Natural killer cell treated with Interleukin-12 subunit alpha and Interleukin-12 subunit beta and Interleukin-15 and Interleukin-18, amount 100 ng/mL, for 72 hours (primary cell): Measurements from ENCODE around the gene CCDC8. TPM values are rescaled to one million over a fixed set of nuclear protein-coding genes. Genes with fewer than 3 reads are reported as not detected.

Experiments
- ATAC-seq, 2 donors: fragments of 150-1000 bp; cut with Tn5 transposase in 1 of 2; sonication (Bioruptor Pico), chemical (Tn5 transposase) in 1 of 2; 2 replicates each; pipeline ENCODE4 v1.10.0; 2021
- DNase-seq: peaks from one replicate; pipeline ENCODE4 v3.0.0; 2022; ENCODE audit warnings: low spot score
- H3K27ac Mint-ChIP-seq, 2 donors: 1 replicate in 1 of 2; 2 replicates in 1 of 2; pipeline ENCODE4 v1.8.0; 2022; ENCODE audit warnings: mixed read lengths in 2 of 2, mild to moderate bottlenecking in 1 of 2, moderate library complexity in 1 of 2
- H3K27me3 Mint-ChIP-seq, 2 donors: 1 replicate in 1 of 2; 2 replicates in 1 of 2; pipeline ENCODE4 v1.8.0; 2022; ENCODE audit warnings: mixed read lengths in 2 of 2
- H3K36me3 Mint-ChIP-seq: one replicate; pipeline ENCODE4 v1.8.0; 2022; ENCODE audit warnings: mixed read lengths
- H3K4me1 Mint-ChIP-seq, 2 donors: 1 replicate in 1 of 2; 2 replicates in 1 of 2; pipeline ENCODE4 v1.8.0; 2022; ENCODE audit warnings: low read depth in 2 of 2, mixed read lengths in 2 of 2, mild to moderate bottlenecking in 1 of 2
- H3K4me3 Mint-ChIP-seq: one replicate; pipeline ENCODE4 v1.8.0; 2022; ENCODE audit warnings: mixed read lengths
- H3K9me3 Mint-ChIP-seq: 2 replicates; pipeline ENCODE4 v1.8.0; 2022; ENCODE audit warnings: mixed read lengths
- total RNA-seq, 2 donors: library from RNA; stranded (reverse); gene quantifications; one replicate each; pipeline ENCODE4 v1.2.3, GENCODE V29; 2022

CCDC8 gene, protein sequence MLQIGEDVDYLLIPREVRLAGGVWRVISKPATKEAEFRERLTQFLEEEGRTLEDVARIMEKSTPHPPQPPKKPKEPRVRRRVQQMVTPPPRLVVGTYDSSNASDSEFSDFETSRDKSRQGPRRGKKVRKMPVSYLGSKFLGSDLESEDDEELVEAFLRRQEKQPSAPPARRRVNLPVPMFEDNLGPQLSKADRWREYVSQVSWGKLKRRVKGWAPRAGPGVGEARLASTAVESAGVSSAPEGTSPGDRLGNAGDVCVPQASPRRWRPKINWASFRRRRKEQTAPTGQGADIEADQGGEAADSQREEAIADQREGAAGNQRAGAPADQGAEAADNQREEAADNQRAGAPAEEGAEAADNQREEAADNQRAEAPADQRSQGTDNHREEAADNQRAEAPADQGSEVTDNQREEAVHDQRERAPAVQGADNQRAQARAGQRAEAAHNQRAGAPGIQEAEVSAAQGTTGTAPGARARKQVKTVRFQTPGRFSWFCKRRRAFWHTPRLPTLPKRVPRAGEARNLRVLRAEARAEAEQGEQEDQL
- not detected for total RNA-seq

DNA sequence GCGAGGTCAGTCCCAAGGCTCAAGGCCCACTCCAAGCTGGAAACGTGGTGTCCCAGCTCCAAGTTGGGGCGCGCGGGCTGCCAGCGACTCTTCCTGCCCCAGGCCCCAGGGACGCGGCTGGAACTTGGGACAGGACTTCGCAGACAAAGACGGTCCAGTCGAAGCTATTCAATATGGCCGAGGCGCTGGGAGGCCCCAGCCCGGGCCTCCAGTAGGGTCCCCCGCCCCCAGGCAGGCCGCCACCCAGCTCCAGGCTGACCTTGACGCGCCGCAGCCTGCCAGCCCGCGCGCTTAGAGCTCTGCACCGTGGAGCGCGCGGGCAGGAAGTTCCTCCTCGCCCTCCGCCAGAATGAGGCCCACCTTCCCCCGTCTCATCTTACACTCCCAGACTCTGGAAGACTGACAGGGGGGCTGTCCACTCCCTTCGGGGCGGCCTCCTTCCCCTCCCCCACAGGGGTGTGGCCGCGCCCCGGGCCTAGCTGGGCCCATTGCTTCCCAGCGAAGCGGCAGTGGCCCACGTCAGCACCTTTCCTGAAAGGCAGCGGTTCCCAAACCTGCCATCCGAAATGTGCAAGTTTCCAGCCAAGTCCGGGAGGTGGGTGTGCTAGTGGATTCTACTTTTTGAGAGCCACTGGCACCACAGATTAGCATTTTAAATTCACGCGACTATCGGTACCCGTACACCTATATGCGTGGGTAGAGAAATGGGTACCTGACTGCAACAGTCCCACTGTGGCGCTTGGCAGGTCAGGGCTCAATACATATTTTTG, at the start of gene CCDC8:
TSS of gene CCDC8 (minus strand) at position 303 of the 770 bp plus-strand sequence. CDS start 754 bp downstream, outside the sequence.
- Mint-ChIP-seq H3K27me3 (peaks cover 31 to 45% of the 10 kb centered on the region in 2 donors), H3K4me1 (peaks cover 0 to 4% of the 10 kb centered on the region in 2 donors), H3K27ac (no peak within 1 kb of the TSS), H3K36me3 (no peaks in the 10 kb centered on the region), H3K9me3 (no peaks in the 10 kb centered on the region), H3K4me3 (no peak within 1 kb of the TSS)
- DNase-seq (no peak), ATAC-seq (no peak)

DNA sequence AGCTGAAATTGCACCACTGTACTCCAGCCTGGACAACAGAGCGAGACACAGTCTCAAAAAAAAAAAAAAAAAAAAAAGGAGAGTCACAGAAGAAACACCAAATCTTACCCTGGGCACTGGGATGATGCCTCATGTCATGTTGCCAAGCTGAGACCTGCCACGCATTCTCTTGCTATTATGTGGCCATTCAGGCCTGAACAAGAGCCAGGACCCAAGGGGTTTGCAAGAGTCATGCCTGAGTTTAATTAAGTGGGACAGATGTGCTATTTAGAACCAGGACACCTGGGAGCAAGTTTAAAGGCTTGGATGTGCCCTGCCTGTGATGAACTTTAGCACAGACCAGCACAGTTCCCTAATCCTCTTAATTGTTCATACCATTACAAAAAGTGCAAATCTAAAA, 48.2 kb upstream of the CCDC8 start:
- Mint-ChIP-seq H3K27ac (no peak overlapping the region), H3K36me3 (no peaks in the 10 kb centered on the region)
- ATAC-seq = no peak

DNA sequence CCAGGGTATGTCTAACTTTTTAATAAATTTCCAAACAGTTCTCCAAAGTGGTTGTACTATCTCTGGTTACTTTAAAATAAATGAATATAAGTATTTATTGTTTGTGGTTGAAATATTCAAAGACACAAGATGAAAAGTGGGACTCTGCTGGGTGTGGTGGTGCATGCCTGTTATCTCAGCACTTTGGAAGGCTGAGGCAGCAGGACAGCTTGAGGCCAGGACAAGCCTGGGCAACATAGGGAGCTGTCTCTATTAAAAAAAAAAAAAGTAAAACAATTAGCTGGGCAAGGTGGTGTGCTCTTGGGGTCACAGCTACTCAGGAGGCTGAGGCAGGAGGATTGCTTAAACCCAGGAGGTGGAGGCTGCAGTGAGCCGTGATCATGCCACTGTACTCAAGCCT, 47.6 kb upstream of the CCDC8 start:
- Mint-ChIP-seq H3K27me3 (peaks cover 3 to 20% of the 10 kb centered on the region in 2 donors), H3K36me3 (no peaks in the 10 kb centered on the region), H3K27ac (no peak overlapping the region), H3K9me3 (no peaks in the 10 kb centered on the region), H3K4me1 (no peaks in the 10 kb centered on the region), H3K4me3 (no peak overlapping the region)
- ATAC-seq = no peak
- DNase-seq = no peak

More for the DNA sequence above, 48.2 kb upstream of the CCDC8 start:
- Mint-ChIP-seq H3K4me3 (no peak overlapping the region), H3K9me3 (no peaks in the 10 kb centered on the region), H3K4me1 (peaks cover 0 to 2% of the 10 kb centered on the region in 2 donors), H3K27me3 (peaks cover 4 to 23% of the 10 kb centered on the region in 2 donors)
- DNase-seq = no peak

DNA sequence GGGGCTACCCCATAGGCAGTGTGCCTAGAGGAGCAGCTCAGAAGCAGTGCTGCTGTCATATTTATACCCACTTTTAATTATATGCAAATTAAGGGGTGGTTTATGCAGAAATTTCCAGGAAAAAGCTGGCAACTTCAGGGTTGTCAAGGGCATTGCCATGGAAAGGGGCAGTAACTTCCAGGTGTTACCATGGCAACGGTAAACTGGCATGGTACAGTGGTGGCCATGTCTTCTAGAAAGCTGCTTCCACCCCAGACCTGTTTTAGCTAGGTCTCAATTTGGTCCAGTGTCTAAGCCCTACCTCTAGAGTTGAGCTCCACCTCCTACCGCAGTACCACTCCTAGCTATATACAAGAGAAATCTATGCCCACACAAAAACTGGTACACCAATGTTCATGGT, 46.7 kb upstream of the CCDC8 start:
- Mint-ChIP-seq H3K9me3 (no peaks in the 10 kb centered on the region), H3K27me3 (peaks cover 3 to 16% of the 10 kb centered on the region in 2 donors), H3K27ac (no peak overlapping the region), H3K4me3 (no peak overlapping the region), H3K36me3 (no peaks in the 10 kb centered on the region), H3K4me1 (no peaks in the 10 kb centered on the region)
- ATAC-seq (no peak), DNase-seq (no peak)

DNA sequence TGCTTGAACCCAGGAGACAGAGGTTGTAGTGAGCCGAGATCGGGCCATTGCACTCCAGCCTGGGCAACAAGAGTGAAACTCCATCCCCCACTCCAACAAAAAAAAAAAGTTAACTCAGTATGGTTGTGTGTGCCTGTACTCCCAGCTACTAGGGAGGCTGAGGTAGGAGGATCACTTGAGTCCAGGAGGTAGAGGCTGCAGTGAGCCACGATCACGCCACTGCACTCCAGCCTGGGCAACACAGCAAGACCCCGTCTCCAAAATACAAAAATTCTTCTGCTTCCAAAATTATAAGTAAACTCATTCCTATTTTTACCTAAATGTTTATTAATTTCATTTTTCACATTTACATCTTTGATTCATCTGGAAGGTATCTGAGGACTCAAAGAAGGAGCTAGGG, 43.6 kb upstream of the CCDC8 start:
- ATAC-seq = no peak
- Mint-ChIP-seq H3K27me3 (peaks cover 3 to 8% of the 10 kb centered on the region in 2 donors), H3K4me3 (no peak overlapping the region), H3K4me1 (no peaks in the 10 kb centered on the region), H3K36me3 (no peaks in the 10 kb centered on the region), H3K27ac (no peak overlapping the region), H3K9me3 (no peaks in the 10 kb centered on the region)
- no peak for DNase-seq

DNA sequence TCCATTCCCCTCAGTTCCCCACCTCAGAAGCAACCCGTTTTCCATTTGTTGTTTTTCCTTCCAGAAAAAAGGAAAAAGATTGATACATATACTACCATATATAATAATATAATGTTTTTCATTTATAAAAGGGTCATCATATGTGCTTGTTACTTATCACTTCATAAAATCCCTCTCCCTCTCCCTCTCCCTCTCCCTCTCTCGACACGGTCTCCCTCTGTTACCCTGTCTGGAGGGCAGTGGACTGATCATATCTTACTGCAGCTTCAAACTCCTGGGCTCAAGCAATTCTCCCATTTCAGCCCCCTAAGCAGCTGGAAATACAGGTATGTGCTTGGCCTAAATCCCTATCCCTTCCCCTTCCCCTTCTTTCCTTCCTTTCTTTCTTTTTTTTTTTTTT, 40.9 kb upstream of the CCDC8 start:
- no peaks in the 10 kb centered on the region for H3K4me1 Mint-ChIP-seq
- no peak overlapping the region for H3K4me3 Mint-ChIP-seq
- H3K9me3 Mint-ChIP-seq = peaks cover 3% of the 10 kb centered on the region
- peaks cover 7% of the 10 kb centered on the region for H3K36me3 Mint-ChIP-seq
- H3K27ac Mint-ChIP-seq = no peak overlapping the region
- H3K27me3 Mint-ChIP-seq = peaks cover 8 to 29% of the 10 kb centered on the region in 2 donors
- no peak for ATAC-seq
- no peak for DNase-seq

DNA sequence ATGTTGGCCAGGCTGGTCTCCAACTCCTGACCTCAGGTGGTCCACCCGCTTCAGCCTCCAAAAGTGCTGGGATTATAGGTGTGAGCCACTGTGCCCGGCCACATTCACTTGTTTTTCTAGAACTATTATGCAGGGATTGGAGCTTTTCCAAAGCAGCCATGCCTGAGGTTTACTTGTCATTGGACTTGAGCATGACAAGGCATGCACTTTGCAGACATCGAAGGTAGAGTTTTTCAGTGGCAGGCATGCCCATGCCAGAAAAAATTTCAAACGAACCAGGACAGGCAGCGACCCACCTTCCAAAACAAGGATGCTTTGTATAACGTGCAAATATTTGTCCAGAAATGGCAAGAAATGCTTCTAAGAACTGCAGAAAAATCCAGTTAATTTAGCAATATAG, 40.3 kb upstream of the CCDC8 start:
- no peak overlapping the region for H3K4me3 Mint-ChIP-seq
- peaks cover 8% of the 10 kb centered on the region for H3K36me3 Mint-ChIP-seq
- H3K27ac Mint-ChIP-seq = no peak overlapping the region
- H3K9me3 Mint-ChIP-seq = peaks cover 4% of the 10 kb centered on the region
- DNase-seq (no peak), ATAC-seq (no peak)
- H3K4me1 Mint-ChIP-seq = no peaks in the 10 kb centered on the region
- H3K27me3 Mint-ChIP-seq = peaks cover 9 to 30% of the 10 kb centered on the region in 2 donors

DNA sequence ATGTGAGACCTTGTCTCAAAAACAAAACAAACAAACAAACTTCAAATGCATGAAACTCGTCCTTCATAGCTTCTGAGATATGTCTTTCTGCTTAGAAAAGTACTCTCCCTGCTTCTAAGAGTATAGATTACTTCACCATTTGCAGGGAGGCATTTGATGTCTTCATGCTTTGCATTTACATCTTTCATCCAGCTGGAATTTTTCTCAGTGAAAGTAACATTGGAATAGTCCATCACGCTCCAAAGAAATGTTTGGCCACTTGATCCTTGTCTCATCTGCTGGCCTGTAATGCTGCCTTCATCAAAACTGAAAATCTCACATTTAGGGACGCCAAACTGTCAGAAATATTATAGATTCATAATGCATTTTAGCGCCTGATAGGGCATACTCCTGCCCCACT, 38.8 kb upstream of the CCDC8 start:
- Mint-ChIP-seq H3K4me3 (no peak overlapping the region), H3K9me3 (peaks cover 4% of the 10 kb centered on the region), H3K4me1 (no peaks in the 10 kb centered on the region), H3K36me3 (peaks cover 8% of the 10 kb centered on the region), H3K27me3 (peaks cover 9 to 24% of the 10 kb centered on the region in 2 donors), H3K27ac (no peak overlapping the region)
- DNase-seq (no peak), ATAC-seq (no peak)

DNA sequence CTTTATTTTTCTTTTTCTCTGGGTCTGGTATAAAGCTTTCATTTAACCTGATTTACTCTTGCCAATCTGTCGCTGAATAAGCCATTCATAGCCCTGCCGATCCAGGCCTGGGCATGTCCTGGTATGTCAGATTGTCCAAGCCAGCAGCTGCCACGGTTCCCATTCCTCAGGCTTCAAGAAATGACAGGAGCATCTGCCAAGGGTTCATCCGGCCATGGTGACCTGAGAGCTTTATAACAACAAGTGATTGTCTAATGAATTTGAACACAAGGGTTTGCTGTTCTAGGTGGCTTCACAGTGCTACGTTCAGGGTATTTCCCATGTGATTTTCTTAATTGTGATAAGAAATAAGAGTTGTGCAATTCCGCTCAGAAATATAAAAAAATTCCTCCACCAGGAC, 38.0 kb upstream of the CCDC8 start:
- no peak overlapping the region for H3K4me3 Mint-ChIP-seq
- no peaks in the 10 kb centered on the region for H3K4me1 Mint-ChIP-seq
- H3K27me3 Mint-ChIP-seq = peaks cover 10 to 24% of the 10 kb centered on the region in 2 donors
- H3K36me3 Mint-ChIP-seq = peaks cover 8% of the 10 kb centered on the region
- no peak for ATAC-seq
- peaks cover 4% of the 10 kb centered on the region for H3K9me3 Mint-ChIP-seq
- H3K27ac Mint-ChIP-seq = no peak overlapping the region
- no peak for DNase-seq

DNA sequence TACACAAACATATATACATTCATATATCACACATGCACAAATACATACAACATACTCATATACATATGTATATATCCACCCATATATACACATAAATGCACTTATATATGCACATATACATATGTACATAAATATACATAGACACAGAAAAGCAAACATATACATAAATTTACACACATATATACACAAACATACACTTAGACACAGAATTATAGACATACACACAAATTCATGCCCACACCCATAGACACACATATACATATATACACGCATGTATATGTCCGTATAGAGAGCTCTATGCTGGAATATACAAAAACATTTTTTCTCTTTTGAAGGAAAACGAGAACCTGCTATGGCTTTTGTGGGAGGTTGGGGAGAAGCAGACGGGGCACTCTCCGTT, 37.4 kb upstream of the CCDC8 start:
- no peak overlapping the region for H3K27ac Mint-ChIP-seq
- peaks cover 14 to 30% of the 10 kb centered on the region in 2 donors for H3K27me3 Mint-ChIP-seq
- H3K4me3 Mint-ChIP-seq = no peak overlapping the region
- no peaks in the 10 kb centered on the region for H3K4me1 Mint-ChIP-seq
- DNase-seq (no peak), ATAC-seq (no peak)
- H3K9me3 Mint-ChIP-seq = peaks cover 4% of the 10 kb centered on the region
- peaks cover 8% of the 10 kb centered on the region for H3K36me3 Mint-ChIP-seq

DNA sequence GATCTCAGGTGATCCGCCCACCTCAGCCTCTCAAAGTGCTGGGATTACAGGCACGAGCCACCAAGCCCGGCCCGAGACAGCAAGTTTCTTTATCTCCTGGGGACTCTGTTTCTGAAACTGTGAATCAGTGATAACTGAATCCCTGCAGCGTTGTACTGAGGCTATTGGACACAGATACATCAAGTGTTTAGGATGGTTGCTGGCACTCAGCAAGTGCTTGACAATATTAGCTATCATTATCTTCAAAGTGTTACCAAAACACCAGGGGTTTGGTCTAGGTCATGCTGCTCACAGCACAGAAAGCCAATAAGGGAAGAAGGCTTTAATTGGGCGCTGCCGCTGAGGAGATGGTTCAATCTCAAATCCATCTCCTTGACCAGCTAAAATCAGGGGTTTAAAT, 35.9 kb upstream of the CCDC8 start:
- DNase-seq (no peak), ATAC-seq (no peak)
- Mint-ChIP-seq H3K27me3 (peaks cover 17 to 30% of the 10 kb centered on the region in 2 donors), H3K36me3 (peaks cover 8% of the 10 kb centered on the region), H3K4me1 (no peaks in the 10 kb centered on the region), H3K4me3 (no peak overlapping the region), H3K27ac (no peak overlapping the region), H3K9me3 (peaks cover 4% of the 10 kb centered on the region)

DNA sequence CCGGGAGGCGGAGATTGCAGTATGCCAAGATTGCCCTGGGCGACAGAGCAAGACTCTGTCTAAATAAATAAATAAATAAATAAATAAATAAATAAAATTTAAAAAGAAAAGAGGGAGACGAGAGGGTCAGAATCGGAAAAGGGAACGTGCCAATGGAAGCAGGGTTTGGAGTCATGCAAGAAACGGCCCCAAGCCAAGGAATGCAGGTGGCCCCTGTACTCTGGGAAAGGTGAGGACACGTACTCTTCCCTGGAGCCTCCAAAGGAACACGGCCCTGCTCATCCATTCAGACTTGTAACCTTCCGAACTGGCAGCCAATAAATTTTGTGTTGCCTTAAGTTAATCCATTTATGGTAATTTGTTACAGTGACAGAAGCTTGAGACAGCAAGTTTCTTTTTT, 35.2 kb upstream of the CCDC8 start:
- H3K9me3 Mint-ChIP-seq = peaks cover 4% of the 10 kb centered on the region
- ATAC-seq (no peak), DNase-seq (no peak)
- H3K27ac Mint-ChIP-seq = no peak overlapping the region
- H3K4me1 Mint-ChIP-seq = no peaks in the 10 kb centered on the region
- peaks cover 17 to 30% of the 10 kb centered on the region in 2 donors for H3K27me3 Mint-ChIP-seq
- no peak overlapping the region for H3K4me3 Mint-ChIP-seq
- peaks cover 8% of the 10 kb centered on the region for H3K36me3 Mint-ChIP-seq

DNA sequence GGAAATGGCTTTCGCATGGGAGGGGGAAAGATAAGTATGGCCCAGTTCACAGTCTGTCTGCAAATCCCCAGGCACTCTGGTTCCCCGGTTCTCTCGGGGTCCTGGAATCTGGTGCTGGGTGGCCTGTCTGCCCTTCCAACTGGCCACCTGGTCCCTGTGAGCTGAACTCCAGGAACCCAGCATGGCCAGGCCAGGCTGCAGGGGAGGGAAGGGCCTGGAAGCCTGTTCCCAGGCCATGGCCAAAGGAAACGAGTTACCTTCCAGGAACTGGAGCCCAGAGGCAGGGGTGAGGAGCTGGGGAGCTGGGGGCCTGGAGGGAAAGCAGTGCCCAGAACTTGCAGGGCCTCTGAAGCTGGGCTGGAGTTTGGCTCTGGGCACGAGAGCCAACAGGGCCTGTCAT, 34.5 kb upstream of the CCDC8 start:
- Mint-ChIP-seq H3K27ac (no peak overlapping the region), H3K9me3 (peaks cover 4% of the 10 kb centered on the region), H3K4me3 (no peak overlapping the region), H3K4me1 (no peaks in the 10 kb centered on the region), H3K27me3 (peaks cover 17 to 30% of the 10 kb centered on the region in 2 donors), H3K36me3 (peaks cover 8% of the 10 kb centered on the region)
- DNase-seq (no peak), ATAC-seq (peak in 1 of 2 donors; percentile 20)

DNA sequence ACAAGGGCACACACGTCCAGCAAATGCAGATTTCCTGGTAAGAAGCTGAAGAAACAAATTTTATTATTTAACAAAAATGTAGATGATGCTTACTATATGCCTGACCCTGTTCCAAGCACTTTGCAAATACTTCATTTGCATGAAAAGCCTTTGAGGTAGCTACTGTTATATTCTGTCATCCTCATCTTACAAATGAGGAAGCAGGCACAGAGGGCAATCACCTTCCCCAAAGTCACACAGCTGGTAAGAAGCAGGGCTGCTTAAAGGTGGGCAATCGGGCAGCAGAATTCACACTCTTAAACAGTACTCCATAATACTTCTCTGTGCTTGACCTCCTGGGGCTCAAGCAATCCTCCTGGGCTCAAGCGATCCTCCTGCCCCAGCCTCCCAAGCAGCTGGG, 33.6 kb upstream of the CCDC8 start:
- ATAC-seq (no peak), DNase-seq (no peak)
- Mint-ChIP-seq H3K4me3 (no peak overlapping the region), H3K27ac (no peak overlapping the region), H3K9me3 (peaks cover 4% of the 10 kb centered on the region), H3K27me3 (peaks cover 17 to 30% of the 10 kb centered on the region in 2 donors), H3K36me3 (peaks cover 8% of the 10 kb centered on the region), H3K4me1 (no peaks in the 10 kb centered on the region)
